ENCODE data around the gene SRC.

DNA sequence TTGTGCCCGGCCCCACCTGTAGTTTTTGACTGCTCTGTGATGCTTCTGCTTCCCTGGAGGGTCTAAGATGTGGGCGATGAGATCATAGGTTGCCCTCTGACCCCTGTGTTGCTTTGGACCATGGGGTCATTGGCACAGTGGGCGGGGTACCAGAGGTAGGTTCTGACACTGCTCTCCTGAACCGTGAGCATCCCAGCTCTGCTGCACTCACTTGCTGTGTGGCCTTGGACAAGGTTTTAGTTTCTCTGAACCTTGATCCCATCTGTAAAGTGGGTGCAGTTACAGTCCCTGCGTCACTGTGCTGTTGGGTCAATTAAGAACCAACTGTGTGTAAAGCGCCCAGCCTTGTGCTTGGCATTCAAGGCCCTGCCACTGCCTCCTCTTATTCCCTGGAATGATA lies 30.9 kb downstream of the SRC start:
- TF ChIP-seq, protein P1, sequence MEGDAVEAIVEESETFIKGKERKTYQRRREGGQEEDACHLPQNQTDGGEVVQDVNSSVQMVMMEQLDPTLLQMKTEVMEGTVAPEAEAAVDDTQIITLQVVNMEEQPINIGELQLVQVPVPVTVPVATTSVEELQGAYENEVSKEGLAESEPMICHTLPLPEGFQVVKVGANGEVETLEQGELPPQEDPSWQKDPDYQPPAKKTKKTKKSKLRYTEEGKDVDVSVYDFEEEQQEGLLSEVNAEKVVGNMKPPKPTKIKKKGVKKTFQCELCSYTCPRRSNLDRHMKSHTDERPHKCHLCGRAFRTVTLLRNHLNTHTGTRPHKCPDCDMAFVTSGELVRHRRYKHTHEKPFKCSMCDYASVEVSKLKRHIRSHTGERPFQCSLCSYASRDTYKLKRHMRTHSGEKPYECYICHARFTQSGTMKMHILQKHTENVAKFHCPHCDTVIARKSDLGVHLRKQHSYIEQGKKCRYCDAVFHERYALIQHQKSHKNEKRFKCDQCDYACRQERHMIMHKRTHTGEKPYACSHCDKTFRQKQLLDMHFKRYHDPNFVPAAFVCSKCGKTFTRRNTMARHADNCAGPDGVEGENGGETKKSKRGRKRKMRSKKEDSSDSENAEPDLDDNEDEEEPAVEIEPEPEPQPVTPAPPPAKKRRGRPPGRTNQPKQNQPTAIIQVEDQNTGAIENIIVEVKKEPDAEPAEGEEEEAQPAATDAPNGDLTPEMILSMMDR (IDR thresholded peaks at IDR 0.05) = no peak
- no peak for TF ChIP-seq USF1 (IDR thresholded peaks at IDR 0.05; ENCODE audit: borderline replicate concordance, low read depth)
- no peak for TF ChIP-seq REST (IDR thresholded peaks at IDR 0.05; ENCODE audit: low read depth, low read length)
- TF ChIP-seq YY1 (IDR thresholded peaks at IDR 0.05; ENCODE audit: low read depth) = no peak
- TF ChIP-seq SMC3 (IDR thresholded peaks at IDR 0.05; ENCODE audit: low read depth, low read length) = no peak
- TF ChIP-seq POLR2AphosphoS5 (IDR thresholded peaks at IDR 0.05; ENCODE audit: low read depth, low read length) = no peak
- TF ChIP-seq EP300 (IDR thresholded peaks at IDR 0.05; ENCODE audit: borderline replicate concordance in 1 of 2, low read depth in 1 of 2, low read length in 1 of 2) = no peak
- no peak for TF ChIP-seq GABPA (IDR thresholded peaks at IDR 0.05; ENCODE audit: low read depth)
- no peak for TF ChIP-seq MXI1 (IDR thresholded peaks at IDR 0.05; ENCODE audit: low read depth, low read length)
- TF ChIP-seq, protein P2, sequence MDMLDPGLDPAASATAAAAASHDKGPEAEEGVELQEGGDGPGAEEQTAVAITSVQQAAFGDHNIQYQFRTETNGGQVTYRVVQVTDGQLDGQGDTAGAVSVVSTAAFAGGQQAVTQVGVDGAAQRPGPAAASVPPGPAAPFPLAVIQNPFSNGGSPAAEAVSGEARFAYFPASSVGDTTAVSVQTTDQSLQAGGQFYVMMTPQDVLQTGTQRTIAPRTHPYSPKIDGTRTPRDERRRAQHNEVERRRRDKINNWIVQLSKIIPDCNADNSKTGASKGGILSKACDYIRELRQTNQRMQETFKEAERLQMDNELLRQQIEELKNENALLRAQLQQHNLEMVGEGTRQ (IDR thresholded peaks at IDR 0.05; ENCODE audit: borderline replicate concordance, low read depth, low read length) = no peak

Measured in SK-N-SH (cell line).